DMS 273 (cell line): ENCODE data around the gene IPMK.

Source experiments
- DNase-seq: peaks from one replicate; lab custom pipeline; 2025; ENCODE audit not compliant: unreplicated experiment; lab: John Stamatoyannopoulos, UW

The IPMK gene

DNA sequence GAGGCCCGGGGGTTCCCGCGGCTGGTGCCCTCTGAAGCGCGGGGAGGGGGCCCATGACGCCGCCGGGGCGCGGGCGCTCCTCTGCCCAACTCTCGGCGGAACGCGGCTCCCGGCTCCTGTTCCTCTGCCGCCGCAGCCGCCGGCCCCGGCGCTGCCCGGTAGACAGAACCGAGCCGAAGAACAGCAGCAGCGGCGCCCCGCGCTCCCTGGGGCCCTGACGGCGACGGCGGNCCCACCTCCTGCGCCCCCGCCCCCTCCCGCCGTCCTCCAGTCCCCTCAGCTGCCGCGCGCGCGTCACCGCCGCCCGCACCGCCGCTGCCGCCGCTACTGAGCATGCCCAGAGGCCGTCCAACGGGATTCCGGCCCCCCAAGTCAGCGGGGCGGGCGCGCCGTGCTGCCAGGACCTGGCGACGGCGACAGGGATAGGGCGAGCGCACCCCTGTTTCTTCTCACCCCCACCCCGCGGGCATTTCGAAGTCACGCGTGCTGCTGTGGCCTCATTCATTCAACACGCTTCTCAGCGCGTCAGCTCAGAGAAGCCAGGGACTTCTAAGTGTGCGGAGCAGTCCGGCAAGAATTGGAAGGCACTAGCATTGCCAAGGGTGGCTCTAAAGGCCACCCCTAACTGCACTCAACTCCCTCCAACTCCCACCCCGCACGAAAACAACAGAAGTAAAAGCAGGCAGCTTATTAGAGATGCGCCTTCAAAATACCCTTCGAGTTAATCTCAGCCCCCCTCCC lies at the start of gene IPMK:
IPMK (minus strand) TSS at position 182 of the 741 bp plus-strand sequence. CDS start 283 bp downstream, outside the sequence.
- peak; percentile 91 for DNase-seq

DNA sequence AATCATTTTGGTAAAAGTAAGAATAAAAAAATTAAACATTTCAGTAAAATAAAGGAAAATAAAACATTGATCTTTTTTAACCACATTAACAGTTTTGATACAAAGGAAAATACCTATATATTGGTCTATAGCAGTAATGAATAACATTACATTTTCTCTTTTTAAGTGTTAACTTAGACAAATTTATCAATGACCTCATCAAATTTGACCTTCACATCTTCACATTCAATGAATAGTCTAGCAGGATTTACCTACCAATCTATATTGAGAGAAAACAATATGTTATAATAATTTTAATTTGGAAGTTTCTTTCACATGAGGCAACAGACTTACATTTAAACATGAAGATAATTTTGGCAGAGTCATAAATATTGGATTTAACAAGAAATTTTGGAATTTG lies 49.2 kb upstream of the IPMK start:
- no peak for DNase-seq

DNA sequence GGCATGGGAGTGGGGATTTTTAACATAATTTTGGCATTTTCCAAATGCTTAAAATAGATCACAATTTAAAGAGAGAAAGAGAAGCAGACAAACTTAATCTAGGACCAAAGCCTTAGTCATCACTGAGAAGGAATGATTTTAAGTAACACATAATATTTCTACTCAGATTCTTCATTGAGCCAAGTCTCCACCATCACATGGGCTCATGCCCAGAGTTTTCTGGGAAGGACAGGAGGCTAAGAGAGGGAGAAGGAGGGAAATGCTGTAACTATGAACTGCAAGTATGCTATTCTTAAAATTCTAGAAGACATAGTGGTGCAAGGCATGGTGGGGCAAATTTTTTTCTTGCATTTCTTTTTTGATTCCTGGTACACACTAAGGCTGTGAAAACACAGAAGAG lies 43.3 kb upstream of the IPMK start:
- DNase-seq, result no peak

DNA sequence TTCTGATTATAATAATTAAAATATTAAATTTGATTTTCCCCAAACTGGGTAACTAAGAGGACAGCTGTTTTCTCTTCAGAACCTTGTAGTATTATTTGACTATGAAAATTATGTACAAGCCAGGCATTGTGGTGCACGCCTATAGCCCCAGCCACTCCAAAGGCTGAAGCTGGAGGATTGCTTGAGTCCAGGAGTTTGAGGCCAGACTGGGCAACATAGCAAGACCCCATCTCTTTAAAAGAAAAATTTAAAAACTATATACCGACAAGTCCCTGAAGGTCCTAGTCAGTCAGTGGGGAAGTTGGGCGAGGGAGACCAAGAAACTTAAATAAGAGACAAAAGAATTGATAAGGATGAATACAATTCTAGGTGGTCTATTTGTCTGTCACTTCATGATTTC lies 40.0 kb upstream of the IPMK start:
- DNase-seq, result no peak

DNA sequence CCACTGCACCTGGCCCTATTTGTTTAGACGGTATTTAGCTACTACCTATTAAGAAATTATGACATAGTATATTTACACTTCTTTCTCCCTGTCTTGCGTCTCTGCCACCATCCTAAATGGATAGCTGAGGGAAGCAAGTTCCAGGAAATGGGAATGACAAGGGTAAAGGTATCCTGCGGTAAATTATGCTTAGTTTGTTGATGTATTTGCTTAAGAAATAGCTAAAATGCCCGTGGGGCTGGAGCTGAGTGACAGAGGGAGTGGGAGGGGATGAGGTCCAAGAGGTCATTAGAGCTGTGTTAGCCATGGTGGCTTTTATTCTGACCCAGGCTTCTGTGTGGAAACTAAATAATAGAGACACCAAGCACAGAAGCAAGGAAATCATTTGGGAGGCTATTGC lies 38.1 kb upstream of the IPMK start:
- no peak for DNase-seq

DNA sequence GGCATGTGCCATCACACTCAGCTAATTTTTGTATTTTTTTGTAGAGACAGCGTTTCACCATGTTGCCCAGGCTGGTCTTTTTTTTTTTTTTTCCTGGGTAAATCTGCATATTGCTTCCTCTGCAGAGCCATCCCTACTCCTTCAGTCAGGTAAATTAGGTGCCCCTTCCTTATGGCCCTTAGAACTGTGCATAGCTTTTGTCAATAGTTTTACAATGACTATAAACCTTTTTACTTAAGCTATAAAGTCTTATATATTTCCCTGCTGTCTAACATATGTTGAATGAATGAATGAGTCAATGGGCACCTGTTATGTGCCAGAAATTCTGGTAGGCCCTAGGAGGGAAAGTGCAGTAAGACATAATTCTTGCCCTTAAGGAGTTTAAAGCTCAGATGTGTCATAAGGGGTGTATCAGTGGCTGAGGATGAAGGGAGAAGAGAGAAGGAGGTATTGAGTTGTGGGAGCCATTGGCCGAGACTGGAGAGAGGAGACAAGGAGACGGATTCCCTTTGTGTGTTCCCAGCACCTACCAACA lies 36.5 kb upstream of the IPMK start:
- DNase-seq, result no peak

DNA sequence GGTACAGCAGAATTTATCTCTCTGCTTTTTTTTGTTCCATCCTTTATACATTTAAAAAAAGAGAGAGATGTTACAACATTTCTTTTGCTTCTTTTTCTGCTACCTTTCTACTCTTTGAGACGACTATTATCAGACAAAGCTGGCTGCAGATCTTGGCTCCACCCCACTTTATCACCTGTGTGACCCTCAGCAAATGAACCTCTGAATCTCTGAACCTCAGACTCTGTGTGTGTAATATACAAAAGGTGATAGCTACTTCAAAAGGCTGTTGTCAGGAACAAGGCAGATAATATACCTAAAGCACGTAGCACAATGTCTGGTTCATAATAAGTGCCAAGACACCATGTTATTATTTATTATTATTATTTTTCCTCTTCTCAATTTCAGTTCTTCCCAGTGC lies 34.6 kb upstream of the IPMK start:
- DNase-seq, result no peak

DNA sequence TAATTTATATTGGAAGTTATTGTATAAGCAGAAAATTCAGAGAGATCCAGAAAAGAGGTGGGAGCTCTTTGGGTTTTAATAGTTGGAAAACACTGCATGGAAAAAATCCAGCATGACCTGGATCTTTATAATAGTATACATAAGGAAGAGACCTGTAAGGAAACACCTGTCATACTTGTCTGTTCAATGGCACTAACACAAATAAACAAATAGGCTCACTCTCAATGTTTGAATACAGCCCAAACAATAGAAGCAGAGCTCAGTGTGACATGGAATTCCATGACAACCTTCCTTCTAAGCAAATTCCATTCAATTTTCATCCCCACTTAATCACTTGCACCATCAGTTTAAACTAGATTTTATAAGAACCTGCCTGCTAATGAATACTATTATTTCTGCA lies 33.0 kb upstream of the IPMK start:
- no peak for DNase-seq

DNA sequence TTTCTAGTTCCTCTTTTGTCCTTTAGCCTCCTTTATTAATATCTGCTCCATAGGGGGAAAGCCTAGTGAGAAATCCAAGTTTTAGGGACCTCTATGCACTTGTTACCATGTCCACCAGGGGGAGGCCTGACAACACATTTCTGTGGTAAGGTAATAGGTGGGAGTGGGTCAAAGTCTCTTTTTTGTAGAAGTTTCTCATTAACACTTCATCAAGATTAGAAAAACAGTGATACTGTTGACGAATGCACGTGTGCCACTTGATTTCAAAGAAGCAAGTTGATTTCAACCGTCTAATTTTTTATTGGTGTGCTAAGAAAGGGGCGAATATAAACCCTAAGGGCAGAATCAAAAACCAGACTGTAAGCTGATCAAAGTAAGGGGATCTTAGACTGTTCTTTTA lies 31.9 kb upstream of the IPMK start:
- peak; percentile 76 for DNase-seq

DNA sequence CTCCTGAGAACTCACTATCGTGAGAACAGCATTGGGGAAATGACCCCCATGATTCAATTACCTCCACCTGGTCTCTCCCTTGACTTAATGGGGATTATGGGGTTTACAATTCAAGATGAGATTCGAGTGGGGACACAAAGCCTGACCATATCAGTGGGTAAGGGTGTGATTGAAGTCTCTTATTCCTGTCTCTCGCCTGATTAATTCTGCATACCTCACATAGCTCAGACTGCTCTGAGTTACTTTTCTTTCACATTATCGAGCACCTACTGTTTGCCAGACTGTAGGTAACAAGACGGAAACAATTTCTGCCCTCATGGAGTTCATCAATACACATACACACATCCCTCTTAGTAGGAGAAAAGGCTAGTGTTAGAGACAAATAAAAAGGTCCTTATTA lies 26.3 kb upstream of the IPMK start:
- DNase-seq, result no peak

DNA sequence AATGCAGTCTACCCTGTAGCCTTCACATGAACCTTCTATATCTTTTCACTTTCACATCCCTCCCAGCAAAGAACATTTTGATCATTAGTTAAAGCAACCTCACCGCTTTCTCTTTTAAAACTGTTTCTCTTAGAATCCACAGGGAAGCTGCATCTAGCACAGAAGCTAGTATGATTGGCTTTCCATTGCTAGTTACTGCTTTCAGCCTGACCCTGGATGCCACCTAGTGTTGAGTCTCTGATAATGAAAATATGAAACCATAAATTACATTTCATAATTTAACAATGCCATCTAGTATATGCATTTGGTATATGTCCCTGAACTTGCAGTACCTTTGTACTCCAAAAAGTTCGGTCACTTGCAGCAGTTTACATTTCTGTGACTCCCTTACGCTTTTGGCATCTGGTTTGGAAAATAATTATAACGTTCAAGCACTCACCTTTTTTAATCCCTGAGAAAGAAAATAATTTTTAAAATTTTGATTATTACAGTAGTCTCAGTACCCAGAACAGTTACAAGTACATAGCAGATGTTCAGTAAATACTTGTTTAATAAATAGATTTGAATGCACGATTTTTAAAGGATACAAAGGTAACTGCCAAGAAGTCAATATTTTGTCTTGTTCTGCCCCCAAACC lies 24.0 kb upstream of the IPMK start:
- DNase-seq, result peak; percentile 25

DNA sequence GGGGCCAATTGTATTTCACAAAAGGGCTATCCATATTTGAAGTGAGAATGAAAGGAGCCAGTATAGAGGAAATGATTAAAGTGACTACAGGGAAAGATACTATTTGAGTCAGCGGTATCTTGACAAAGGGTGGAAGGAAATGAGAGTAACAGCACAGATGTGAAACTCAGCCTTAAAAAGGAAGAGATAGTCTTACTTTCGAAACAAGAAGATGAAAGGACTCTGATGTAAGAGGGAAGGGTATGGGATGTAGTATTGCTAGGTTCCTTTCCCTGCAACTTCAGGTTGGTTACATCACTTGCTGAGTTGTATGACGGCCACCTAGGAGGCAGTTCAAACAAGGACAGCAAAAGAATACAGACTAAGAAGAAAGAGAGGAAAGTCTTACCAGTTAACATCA lies 14.9 kb upstream of the IPMK start:
- no peak for DNase-seq

DNA sequence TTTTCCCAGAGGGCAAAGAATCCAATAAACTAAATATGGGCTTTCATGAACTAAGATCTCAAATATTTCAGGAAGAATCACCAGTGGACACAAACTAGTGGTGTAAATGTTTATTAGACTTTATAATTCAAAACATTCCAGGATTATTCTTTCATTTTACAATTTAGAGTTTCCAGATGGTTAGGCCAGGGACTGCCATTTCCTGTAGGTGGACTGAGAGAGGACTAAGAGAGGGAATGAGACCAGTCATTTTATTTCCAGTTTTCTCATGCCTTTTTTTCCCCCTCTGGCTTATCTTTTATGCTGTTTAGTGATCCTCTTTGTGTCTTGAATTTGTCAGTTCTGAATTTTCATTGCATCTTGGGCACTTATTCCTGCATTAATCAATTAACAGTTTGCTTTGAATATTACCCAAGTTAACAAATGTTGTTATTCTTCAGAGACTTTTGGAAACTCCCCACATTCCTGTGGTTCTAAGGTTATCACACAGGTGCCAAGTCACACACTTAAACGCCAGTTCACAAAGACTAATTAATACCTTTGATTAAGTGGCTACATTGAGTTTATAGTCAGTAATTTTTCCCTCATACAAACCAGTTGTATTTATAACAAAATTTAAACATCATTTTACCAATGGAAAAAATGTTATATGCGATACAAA lies 13.5 kb upstream of the IPMK start:
- no peak for DNase-seq

DNA sequence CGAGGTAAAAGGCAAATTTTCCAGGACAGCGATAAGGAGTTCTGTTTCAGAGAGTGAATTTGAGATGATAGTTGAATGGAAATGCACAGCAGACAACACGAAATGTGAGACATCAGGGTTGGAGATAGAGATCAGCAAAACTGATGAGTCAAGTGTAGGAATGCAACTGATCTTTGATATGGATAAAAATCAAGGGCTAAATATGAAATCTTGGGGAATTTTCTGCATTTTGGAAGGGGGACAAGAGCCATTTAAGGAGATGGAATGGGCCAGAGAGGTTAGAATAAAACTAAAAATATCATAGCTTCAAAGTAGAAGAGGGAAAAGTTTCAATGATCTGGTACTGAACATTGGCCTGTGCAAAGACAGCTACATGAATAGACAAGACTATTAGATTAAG lies 12.8 kb upstream of the IPMK start:
- no peak for DNase-seq

DNA sequence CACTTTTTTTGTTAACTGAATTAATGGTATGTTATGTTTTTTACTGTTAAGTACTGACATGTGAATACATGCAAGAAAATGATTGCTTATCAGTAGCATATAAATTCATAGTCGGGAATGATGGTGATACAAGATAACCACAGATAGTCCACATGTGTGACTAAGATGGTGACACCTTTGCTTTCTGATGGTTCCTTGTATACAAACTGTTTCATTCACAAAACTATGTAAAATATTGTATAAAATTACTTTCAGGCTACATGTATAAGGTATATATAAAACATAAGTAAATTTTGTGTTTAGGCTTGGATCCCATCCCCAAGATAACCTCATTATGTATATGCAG lies 11.2 kb upstream of the IPMK start:
- no peak for DNase-seq

DNA sequence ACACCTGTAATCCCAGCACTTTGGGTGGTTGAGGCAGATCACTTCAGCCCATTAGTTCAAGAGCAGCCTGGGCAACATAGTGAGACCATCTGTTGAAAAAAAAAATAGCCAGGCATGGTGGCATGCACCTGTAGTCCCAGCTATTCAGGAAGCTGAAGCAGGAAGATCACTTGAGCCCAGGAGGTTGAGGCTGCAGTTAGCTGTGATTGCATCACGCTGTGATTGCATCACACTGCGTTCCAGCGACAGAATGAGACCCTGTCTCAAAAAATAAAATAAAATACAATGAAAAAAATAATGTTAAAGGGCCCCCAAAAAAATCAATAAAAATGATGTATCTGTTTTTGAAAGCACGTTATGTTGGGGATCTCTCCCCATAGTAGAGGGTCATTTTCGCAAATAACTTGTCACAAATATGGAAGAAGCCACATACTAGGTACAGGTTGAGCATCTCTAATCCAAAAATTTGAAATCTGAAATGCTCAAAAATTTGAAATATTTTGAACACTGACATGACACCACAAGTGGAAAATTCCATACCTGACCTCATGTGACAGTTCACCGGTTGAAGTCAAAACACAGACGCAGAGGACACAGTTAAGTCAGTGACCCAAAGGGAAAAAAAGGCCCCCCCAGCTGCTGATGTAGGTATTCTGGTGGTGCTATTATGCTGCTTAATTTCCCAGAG lies 10.7 kb upstream of the IPMK start:
- DNase-seq, result no peak

DNA sequence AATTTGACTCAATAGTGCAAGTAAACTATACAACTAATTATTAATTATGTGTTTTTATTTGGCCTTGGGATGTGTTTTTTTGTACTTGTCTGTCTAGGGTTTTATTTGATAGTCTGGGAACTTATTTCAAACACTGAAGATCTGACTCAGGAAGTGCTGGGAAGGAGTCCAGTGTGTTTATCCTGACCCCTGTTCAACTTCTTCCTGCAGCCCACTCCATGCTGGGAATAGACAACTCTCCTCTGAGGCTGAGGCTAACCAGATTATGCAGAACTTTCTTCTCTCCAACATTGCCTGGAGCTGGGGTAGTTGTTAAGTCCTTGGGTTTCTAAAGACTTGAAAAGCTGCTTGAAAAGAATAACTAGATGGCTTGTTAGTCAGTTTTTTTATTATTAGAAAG lies 8.2 kb upstream of the IPMK start:
- no peak for DNase-seq

DNA sequence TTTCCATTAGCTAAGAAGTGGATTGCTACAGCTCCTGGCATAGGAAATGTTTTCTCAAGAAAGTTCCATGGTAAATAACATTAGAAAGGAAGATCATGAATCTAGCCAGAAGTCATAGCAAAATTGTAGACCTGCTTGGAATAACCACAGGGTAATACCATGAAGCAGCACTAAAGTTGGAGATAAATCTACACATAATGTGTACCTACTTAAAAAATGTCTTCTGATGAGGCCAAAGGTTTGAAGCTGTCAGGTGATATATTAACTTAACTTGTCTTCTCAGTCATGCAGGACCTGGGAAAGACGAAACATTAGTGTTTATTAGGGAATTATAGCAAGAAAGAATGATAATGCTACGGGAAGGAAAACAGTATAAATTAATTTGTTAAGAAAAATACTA lies 7.6 kb upstream of the IPMK start:
- DNase-seq, result no peak

DNA sequence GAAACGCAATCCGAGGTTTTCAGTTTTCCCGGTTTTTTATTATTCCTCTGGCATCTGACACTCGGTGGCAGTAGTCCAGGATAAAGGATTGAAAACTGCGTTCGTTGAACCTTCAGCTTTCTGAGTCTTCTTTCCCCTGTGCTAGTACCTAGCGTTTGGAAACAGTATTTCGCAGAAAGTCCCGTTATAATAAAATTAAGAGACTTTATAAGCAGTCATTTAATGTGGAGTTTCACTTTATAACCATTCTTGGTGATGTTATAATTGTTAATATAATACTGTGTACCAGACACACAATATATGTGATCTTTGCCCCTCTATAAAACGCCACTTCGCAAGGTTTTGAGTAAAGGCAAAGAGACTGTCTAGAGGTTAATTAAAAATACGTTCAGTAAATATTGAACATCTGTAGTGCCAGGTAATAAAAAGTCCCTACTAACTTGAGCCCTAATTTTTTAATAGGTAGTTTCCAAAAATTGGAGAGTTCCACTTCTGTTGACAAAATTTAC lies 2.1 kb upstream of the IPMK start:
- DNase-seq, result peak; percentile 59

DNA sequence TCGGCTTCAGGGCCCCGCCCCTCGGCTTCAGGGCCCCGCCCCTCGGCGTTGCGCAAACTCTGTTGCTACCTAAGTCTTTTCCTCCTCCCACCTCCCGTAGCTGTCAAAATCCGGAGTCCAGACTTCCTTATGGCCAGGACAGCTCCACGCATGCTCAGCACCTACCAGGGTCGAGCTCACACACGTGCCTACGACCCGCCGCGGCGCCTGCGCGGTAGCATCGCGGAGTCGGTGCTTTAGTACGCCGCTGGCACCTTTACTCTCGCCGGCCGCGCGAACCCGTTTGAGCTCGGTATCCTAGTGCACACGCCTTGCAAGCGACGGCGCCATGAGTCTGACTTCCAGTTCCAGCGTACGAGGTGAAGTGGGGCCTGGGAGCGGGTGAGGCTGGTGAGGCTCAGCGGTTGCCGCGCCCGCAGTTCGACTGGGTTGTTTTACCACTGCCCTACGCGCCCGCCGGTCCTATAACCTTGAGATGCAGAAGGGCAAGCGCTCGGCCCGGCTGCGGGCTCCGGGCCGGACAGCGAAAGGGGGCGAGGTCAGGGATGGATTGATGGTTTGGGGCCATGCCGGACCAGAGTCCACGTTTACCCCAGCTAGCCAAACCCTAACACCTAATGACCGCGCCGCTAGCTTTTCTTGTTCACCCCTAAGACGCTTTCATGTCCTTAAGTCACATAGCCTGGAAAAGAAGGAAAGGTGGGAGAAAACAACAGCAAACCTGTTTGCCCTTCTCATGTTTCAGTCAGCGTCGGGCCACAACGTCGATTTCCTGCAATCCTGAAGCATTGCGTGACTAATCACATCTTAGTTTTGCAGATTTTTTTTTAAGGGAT lies 1.5 kb upstream of the IPMK start, which contains the start of gene CISD1:
CISD1 (plus strand) TSS at position 217 of the 836 bp plus-strand sequence; CDS start at position 329, 112 bp downstream.
- DNase-seq, result peak; percentile 98
